ENCODE data around the gene CNTN1.

Gene CNTN1

DNA sequence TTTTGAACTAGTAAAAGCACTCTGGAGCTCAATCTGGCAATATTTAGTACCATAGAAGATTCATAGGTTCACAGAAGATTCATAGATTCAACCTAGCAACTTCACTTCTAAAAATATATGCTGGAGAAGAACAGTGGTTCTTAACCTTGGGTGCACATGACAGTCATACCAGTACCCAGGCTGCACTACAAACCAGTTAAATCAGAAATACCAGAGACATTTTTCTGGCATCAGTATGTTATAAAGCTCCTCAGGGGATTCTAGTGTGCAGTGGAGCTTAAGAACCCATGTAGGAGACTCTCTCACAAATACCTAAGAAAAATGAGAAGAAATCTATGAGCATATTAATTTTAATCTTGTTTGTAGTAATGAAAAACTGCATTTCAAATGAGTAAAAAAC, 46.6 kb downstream of the CNTN1 start:
- no peak for FAIRE-seq
- TF ChIP-seq POLR2AphosphoS5 (IDR thresholded peaks at IDR 0.05; ENCODE audit: low read depth, low read length) (no peak), POLR2A (IDR thresholded peaks at IDR 0.05; ENCODE audit: low read depth, low read length) (no peak), TAF1 (IDR thresholded peaks at IDR 0.05; ENCODE audit: borderline replicate concordance, low read depth, low read length) (no peak)
- no peak for DNase-seq (ENCODE audit: insufficient read length)

DNA sequence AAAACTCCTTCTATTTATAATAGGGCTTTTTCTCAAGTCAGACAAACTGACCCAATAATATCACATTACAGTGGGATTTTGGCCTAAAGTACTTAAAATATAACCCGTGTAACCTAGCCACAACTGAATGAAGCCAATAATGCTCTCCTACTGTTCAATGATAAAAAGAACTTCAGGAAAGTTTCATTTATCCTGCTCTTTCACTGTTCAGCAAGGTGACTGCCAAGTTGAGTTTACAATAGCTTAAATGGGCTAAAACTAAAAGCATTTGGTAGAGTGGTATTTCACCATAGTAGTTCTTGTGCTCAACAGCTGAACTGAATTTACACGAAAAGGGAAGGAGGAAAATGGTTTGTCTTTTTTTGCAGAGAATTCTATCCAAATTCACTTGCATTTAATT, 49.8 kb downstream of the CNTN1 start:
- no peak for DNase-seq (ENCODE audit: insufficient read length)
- FAIRE-seq: no peak
- no peak for TF ChIP-seq TAF1 (IDR thresholded peaks at IDR 0.05; ENCODE audit: borderline replicate concordance, low read depth, low read length)
- TF ChIP-seq POLR2A (IDR thresholded peaks at IDR 0.05; ENCODE audit: low read depth, low read length): no peak
- TF ChIP-seq POLR2AphosphoS5 (IDR thresholded peaks at IDR 0.05; ENCODE audit: low read depth, low read length): no peak

GRCh38 chr12:40745386-40745785, 53.1 kb downstream of the CNTN1 start:
- DNase-seq (ENCODE audit: insufficient read length) (no peak), FAIRE-seq (no peak)

GRCh38 chr12:40749863-40750262, 57.6 kb downstream of the CNTN1 start:
- no peak for FAIRE-seq

More at GRCh38 chr12:40745386-40745785, 53.1 kb downstream of the CNTN1 start:
- TF ChIP-seq POLR2A (IDR thresholded peaks at IDR 0.05; ENCODE audit: low read depth, low read length): no peak
- no peak for TF ChIP-seq TAF1 (IDR thresholded peaks at IDR 0.05; ENCODE audit: borderline replicate concordance, low read depth, low read length)
- no peak for TF ChIP-seq POLR2AphosphoS5 (IDR thresholded peaks at IDR 0.05; ENCODE audit: low read depth, low read length)

DNA sequence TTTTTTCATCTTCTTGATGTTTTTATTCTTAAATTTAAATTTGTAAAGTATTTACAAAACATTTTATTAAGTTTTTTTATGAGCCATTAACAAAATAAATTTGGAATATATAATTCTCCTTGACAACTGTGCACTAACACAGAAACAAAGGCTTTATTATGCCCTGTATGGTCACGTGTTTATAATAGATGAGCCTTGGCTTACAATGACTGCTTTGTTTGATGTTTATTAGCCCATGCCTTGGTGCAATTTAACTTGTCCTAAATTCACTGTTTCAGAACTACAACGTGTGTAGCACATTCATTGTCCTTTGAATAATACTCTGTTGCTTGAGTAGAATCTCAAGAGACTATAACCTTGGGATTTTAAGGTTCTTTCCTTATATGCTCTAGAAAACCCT, 59.8 kb downstream of the CNTN1 start:
- DNase-seq (ENCODE audit: insufficient read length): no peak
- FAIRE-seq: no peak
- TF ChIP-seq POLR2A (IDR thresholded peaks at IDR 0.05; ENCODE audit: low read depth, low read length) (no peak), TAF1 (IDR thresholded peaks at IDR 0.05; ENCODE audit: borderline replicate concordance, low read depth, low read length) (no peak), POLR2AphosphoS5 (IDR thresholded peaks at IDR 0.05; ENCODE audit: low read depth, low read length) (no peak)

More at GRCh38 chr12:40749863-40750262, 57.6 kb downstream of the CNTN1 start:
- TF ChIP-seq POLR2AphosphoS5 (IDR thresholded peaks at IDR 0.05; ENCODE audit: low read depth, low read length) (no peak), POLR2A (IDR thresholded peaks at IDR 0.05; ENCODE audit: low read depth, low read length) (no peak), TAF1 (IDR thresholded peaks at IDR 0.05; ENCODE audit: borderline replicate concordance, low read depth, low read length) (no peak)
- no peak for DNase-seq (ENCODE audit: insufficient read length)

- FAIRE-seq (no peak), DNase-seq (ENCODE audit: insufficient read length) (no peak)
- TF ChIP-seq TAF1 (IDR thresholded peaks at IDR 0.05; ENCODE audit: borderline replicate concordance, low read depth, low read length) (no peak), POLR2AphosphoS5 (IDR thresholded peaks at IDR 0.05; ENCODE audit: low read depth, low read length) (no peak), POLR2A (IDR thresholded peaks at IDR 0.05; ENCODE audit: low read depth, low read length) (no peak)
Measured at GRCh38 chr12:40760821-40761220, 68.6 kb downstream of the CNTN1 start.

- no peak for TF ChIP-seq POLR2A (IDR thresholded peaks at IDR 0.05; ENCODE audit: low read depth, low read length)
- no peak for TF ChIP-seq TAF1 (IDR thresholded peaks at IDR 0.05; ENCODE audit: borderline replicate concordance, low read depth, low read length)
- no peak for TF ChIP-seq POLR2AphosphoS5 (IDR thresholded peaks at IDR 0.05; ENCODE audit: low read depth, low read length)
- DNase-seq (ENCODE audit: insufficient read length) (no peak), FAIRE-seq (no peak)
Measured at GRCh38 chr12:40762072-40762471, 69.8 kb downstream of the CNTN1 start.

GRCh38 chr12:40768125-40768864, 76.1 kb downstream of the CNTN1 start:
- no peak for FAIRE-seq
- TF ChIP-seq TAF1 (IDR thresholded peaks at IDR 0.05; ENCODE audit: borderline replicate concordance, low read depth, low read length): no peak
- no peak for TF ChIP-seq POLR2AphosphoS5 (IDR thresholded peaks at IDR 0.05; ENCODE audit: low read depth, low read length)
- no peak for TF ChIP-seq POLR2A (IDR thresholded peaks at IDR 0.05; ENCODE audit: low read depth, low read length)
- DNase-seq (ENCODE audit: insufficient read length): no peak

DNA sequence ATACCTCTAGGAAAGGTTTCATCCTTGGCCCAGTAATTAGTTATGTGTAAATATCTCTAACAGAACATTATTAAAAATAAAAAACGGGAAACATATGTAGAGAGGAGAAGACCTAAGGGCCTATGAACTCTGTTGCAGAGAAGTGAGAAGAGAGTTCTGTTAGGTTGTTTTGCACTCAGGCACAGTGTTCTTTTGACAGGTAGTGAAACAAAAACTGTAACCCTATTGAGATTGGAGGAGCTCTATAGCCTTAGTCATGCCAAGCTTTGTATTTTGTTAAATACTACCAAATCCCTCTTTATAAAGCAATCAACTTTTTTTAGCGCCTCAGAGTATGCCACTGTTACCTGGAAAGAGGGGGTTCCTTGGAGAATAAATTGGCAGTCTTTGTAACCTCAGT, 77.6 kb downstream of the CNTN1 start:
- no peak for FAIRE-seq
- TF ChIP-seq POLR2A (IDR thresholded peaks at IDR 0.05; ENCODE audit: low read depth, low read length): no peak
- TF ChIP-seq POLR2AphosphoS5 (IDR thresholded peaks at IDR 0.05; ENCODE audit: low read depth, low read length): no peak
- no peak for TF ChIP-seq TAF1 (IDR thresholded peaks at IDR 0.05; ENCODE audit: borderline replicate concordance, low read depth, low read length)
- DNase-seq (ENCODE audit: insufficient read length): no peak

GRCh38 chr12:40770781-40771180, 78.5 kb downstream of the CNTN1 start:
- FAIRE-seq (no peak), DNase-seq (ENCODE audit: insufficient read length) (no peak)
- no peak for TF ChIP-seq TAF1 (IDR thresholded peaks at IDR 0.05; ENCODE audit: borderline replicate concordance, low read depth, low read length)
- no peak for TF ChIP-seq POLR2AphosphoS5 (IDR thresholded peaks at IDR 0.05; ENCODE audit: low read depth, low read length)
- no peak for TF ChIP-seq POLR2A (IDR thresholded peaks at IDR 0.05; ENCODE audit: low read depth, low read length)

GRCh38 chr12:40775661-40776060, 83.4 kb downstream of the CNTN1 start:
- FAIRE-seq (no peak), DNase-seq (ENCODE audit: insufficient read length) (no peak)
- TF ChIP-seq POLR2A (IDR thresholded peaks at IDR 0.05; ENCODE audit: low read depth, low read length) (no peak), TAF1 (IDR thresholded peaks at IDR 0.05; ENCODE audit: borderline replicate concordance, low read depth, low read length) (no peak), POLR2AphosphoS5 (IDR thresholded peaks at IDR 0.05; ENCODE audit: low read depth, low read length) (no peak)

GRCh38 chr12:40784102-40784501, 91.9 kb downstream of the CNTN1 start:
- DNase-seq (ENCODE audit: insufficient read length) (no peak), FAIRE-seq (no peak)
- TF ChIP-seq POLR2A (IDR thresholded peaks at IDR 0.05; ENCODE audit: low read depth, low read length) (no peak), TAF1 (IDR thresholded peaks at IDR 0.05; ENCODE audit: borderline replicate concordance, low read depth, low read length) (no peak), POLR2AphosphoS5 (IDR thresholded peaks at IDR 0.05; ENCODE audit: low read depth, low read length) (no peak)
